Measurements from ENCODE around the gene ANKRD36C.
"Not testable (repeated sequence)": the region's sequence is repeated elsewhere in the genome, so short reads cannot be mapped to it uniquely, and the experiment has no call there.

The ANKRD36C gene

DNA sequence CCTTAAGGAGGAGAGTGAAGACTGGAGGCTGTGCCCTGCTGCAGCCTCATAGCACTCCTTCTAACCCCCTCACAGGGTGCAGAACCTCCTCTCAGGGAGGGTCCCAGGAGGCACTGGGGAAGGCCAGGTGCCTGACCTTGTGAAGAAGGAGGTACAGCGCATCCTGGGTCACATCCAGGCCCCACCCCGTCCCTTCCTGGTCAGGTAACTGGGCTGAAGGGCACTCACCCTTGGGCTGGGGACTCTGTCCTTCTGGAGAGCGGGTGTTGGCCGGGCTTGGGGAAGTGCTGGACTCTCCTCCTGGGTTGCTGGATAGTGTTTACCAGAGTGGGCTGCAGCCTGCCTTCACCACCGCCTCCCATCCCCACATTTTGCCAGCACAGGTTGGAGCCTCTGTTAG lies 197.7 kb downstream of the ANKRD36C start:
- H3K27ac ChIP-seq; H3K4me2 ChIP-seq; H3K4me3 ChIP-seq (IDR thresholded peaks at IDR 0.05; ENCODE audit: insufficient read depth, low read depth, low read length): not testable (repeated sequence)

DNA sequence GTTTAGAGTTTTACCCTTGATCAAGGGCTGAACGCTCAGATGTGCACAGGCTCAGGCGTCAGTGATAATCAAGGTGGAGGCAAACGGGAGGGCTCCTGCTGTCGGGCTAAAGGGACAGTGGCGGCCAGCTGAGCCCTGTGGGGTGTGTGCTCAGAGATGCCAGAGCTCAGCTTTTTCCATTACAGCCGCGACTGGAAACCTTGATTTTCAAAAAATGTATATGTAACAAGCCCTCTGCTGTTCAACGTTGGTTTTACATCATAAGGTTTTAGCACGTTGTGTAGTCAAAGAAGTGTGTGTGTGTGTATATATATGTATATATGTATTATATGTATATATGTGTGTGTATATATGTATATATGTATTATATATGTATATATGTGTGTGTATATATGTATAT lies 201.4 kb downstream of the ANKRD36C start:
- H3K4me1 ChIP-seq (ENCODE audit: low read depth, poor library complexity, severe bottlenecking); H3K4me3 ChIP-seq (IDR thresholded peaks at IDR 0.05; ENCODE audit: insufficient read depth, low read depth, low read length); H3K4me2 ChIP-seq; H3K27ac ChIP-seq; H3K79me2 ChIP-seq (ENCODE audit: insufficient read depth, low read depth); H3K36me3 ChIP-seq (ENCODE audit: insufficient read depth); H3K27me3 ChIP-seq (ENCODE audit: insufficient read depth, low read depth); H2AFZ ChIP-seq (ENCODE audit: low read depth); H3K9ac ChIP-seq; H4K20me1 ChIP-seq (ENCODE audit: insufficient read depth): not testable (repeated sequence)

More for the DNA sequence above, 197.7 kb downstream of the ANKRD36C start:
- H3K27me3 ChIP-seq (ENCODE audit: insufficient read depth, low read depth); H3K36me3 ChIP-seq (ENCODE audit: insufficient read depth); H4K20me1 ChIP-seq (ENCODE audit: insufficient read depth); H3K9ac ChIP-seq; H3K4me1 ChIP-seq (ENCODE audit: low read depth, poor library complexity, severe bottlenecking); H2AFZ ChIP-seq (ENCODE audit: low read depth); H3K79me2 ChIP-seq (ENCODE audit: insufficient read depth, low read depth): not testable (repeated sequence)

DNA sequence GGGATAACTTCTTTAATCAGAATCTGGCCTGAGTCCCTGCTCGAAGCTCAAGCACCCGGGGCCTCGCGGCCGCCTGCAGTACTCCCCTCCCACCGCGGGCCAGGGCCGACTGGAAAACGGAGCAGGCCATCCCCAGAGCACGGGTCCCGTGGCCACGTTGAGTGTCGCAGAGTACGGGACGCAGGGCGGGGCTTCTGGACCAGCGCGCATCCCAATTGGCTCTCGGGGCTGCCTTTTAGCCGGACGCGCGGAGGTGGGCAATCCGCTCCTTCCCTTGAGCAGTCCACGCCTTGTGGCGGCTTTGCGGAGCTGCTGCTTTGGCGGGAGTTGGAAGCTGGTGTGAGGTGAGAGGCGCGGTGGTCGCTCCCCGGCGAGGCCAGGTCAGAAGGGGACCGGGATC lies 202.2 kb downstream of the ANKRD36C start:
- not testable (repeated sequence) for H3K9ac ChIP-seq; H3K4me3 ChIP-seq (IDR thresholded peaks at IDR 0.05; ENCODE audit: insufficient read depth, low read depth, low read length); H4K20me1 ChIP-seq (ENCODE audit: insufficient read depth); H3K36me3 ChIP-seq (ENCODE audit: insufficient read depth); H2AFZ ChIP-seq (ENCODE audit: low read depth); H3K27me3 ChIP-seq (ENCODE audit: insufficient read depth, low read depth); H3K4me2 ChIP-seq; H3K27ac ChIP-seq; H3K4me1 ChIP-seq (ENCODE audit: low read depth, poor library complexity, severe bottlenecking); H3K79me2 ChIP-seq (ENCODE audit: insufficient read depth, low read depth)

DNA sequence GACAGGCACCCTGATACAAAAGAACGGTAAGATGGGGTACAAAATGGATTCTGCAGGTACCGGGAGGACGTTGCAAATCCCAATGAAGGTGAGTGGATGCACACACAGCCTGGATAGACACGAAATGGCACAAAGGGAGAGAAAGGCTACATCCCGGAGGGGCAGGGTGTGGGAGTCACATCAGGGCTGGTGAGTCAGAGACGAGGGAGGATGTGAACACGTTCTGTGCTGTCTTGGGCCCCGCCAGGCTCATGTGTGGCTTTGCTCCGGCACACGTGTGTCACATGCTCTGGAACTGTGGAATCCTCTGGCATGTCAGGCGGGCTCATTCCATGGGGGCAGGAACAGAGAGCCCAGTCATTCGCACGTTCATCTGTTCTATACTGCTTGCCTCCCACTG lies 203.0 kb downstream of the ANKRD36C start:
- H3K4me2 ChIP-seq; H3K9ac ChIP-seq; H3K27me3 ChIP-seq (ENCODE audit: insufficient read depth, low read depth); H3K36me3 ChIP-seq (ENCODE audit: insufficient read depth); H2AFZ ChIP-seq (ENCODE audit: low read depth); H4K20me1 ChIP-seq (ENCODE audit: insufficient read depth); H3K4me3 ChIP-seq (IDR thresholded peaks at IDR 0.05; ENCODE audit: insufficient read depth, low read depth, low read length); H3K4me1 ChIP-seq (ENCODE audit: low read depth, poor library complexity, severe bottlenecking); H3K27ac ChIP-seq; H3K79me2 ChIP-seq (ENCODE audit: insufficient read depth, low read depth): not testable (repeated sequence)
